ENCODE results near the gene TRIM17. TPM values are rescaled to one million over a fixed set of nuclear protein-coding genes. Genes with fewer than 3 reads are reported as not detected.

TRIM17 gene, protein sequence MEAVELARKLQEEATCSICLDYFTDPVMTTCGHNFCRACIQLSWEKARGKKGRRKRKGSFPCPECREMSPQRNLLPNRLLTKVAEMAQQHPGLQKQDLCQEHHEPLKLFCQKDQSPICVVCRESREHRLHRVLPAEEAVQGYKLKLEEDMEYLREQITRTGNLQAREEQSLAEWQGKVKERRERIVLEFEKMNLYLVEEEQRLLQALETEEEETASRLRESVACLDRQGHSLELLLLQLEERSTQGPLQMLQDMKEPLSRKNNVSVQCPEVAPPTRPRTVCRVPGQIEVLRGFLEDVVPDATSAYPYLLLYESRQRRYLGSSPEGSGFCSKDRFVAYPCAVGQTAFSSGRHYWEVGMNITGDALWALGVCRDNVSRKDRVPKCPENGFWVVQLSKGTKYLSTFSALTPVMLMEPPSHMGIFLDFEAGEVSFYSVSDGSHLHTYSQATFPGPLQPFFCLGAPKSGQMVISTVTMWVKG
- total RNA-seq (1 to 10 TPM in 1 of 2 donors, under 1 TPM in 1; 0.47 to 2.0 TPM), total RNA-seq (0.53 to 0.93 reads per million in 2 donors)

DNA sequence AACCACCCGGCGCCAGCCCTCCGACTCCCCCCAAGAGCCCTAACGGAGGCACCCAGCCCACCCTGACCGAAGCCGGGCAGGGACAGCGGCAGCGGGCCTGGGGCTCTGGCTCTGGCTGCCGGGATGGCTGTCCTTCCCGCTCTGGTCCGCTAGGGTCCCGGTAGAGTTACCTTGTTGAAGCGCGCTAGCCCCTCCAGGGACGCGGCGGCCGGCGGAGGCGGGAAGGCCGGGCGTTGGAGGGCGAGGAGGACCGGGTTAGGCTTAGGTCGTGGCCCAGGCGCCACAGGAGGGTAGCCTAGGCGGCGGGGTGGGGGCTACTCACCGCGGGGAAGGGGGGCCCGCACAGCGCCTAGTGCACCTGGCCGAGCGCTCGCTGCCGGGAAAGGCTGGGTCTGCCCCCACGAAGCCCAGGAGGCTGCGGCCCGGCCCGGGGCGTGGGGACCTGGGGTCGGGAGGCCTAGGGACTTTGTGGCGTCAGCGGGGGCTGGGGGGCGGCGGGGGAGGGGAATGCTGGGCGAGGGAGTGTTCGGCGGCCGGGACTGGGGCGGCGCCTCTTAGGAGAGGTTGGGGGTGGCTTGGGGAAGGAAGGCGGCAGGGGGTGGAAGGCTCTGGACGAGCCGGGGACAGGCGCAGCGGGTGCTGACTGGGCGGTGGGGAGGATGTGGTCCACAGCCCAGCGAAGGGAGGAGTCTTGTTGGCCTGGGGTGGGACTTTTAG is at the start of gene TRIM17:
Gene TRIM17 (minus strand): TSS at position 645 of the 717 bp plus-strand sequence. CDS start 1,789 bp downstream, outside the sequence.
- H3K4me3 Mint-ChIP-seq: peak within 1 kb of the TSS; percentile 89
- H3K27me3 Mint-ChIP-seq: peaks cover 20% of the 10 kb centered on the region
- H3K4me1 Mint-ChIP-seq: peaks cover 20% of the 10 kb centered on the region
- H3K9me3 ChIP-seq (ENCODE audit: control insufficient read depth, low read length, poor library complexity, severe bottlenecking): no peaks in the 10 kb centered on the region
- no peaks in the 10 kb centered on the region for H3K36me3 Mint-ChIP-seq (ENCODE audit: low read depth)
- ATAC-seq: peak; percentile 72
- peak in 1 of 3 donors; percentile 18 for DNase-seq
- peak within 1 kb of the TSS; percentile 70 for H3K27ac Mint-ChIP-seq

DNA sequence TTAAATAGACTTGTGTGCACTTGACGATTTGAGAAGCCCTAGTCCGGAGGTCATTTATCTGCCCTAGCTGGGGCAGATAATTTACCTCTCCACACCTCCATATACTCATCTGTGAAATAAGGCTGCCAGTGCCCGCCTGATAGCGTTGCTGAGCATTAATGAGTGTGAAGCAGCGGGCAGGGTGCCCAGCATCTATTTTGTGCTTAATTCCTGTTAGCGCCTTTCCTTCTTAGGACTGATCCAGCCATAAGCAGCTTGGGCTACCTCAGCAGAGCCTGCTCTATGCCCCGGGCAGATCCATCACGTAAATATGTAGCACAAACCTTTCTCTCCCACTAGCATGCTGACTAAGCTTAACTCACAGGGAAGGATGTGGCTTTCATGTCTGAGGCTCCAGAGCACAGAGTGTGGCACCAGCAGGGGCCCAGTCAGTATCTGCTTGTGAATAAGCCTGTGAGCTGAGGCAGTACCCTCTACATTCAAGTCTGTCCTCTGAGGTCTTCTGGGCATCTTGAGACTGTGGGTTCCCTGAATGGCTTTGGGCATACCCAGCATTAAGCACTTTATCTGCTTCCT is 49.0 kb upstream of the TRIM17 start:
- peaks cover 44% of the 10 kb centered on the region for H3K4me1 Mint-ChIP-seq
- no peaks in the 10 kb centered on the region for H3K9me3 ChIP-seq (ENCODE audit: control insufficient read depth, low read length, poor library complexity, severe bottlenecking)
- peak overlapping the region; percentile 93 for H3K4me3 Mint-ChIP-seq
- peak overlapping the region; percentile 85 for H3K27ac Mint-ChIP-seq
- H3K36me3 Mint-ChIP-seq (ENCODE audit: low read depth): no peaks in the 10 kb centered on the region
- peaks cover under 1% of the 10 kb centered on the region for H3K27me3 Mint-ChIP-seq
- DNase-seq: no peak
- ATAC-seq: peak; percentile 8

DNA sequence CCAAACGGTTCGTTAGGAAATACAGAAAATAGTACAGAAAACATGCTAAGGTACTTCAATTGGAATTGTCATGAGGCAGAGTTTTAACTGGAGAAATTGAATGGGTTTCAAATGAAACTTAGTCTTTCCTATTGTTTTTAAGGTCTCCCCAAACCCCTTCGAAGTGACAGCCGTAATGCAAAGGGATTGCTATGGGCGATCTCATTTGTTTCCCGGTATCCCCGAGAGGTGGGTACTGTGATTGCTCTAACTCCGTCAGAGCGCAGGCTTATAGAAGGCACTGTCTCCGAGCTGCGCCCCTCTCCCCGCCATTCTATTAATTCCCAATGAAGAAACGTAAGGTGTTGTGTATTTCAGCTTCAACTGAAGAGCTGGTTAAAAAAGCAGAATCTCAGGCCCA is 48.5 kb upstream of the TRIM17 start:
- peaks cover 44% of the 10 kb centered on the region for H3K4me1 Mint-ChIP-seq

GRCh38 chr1:228464487-228464983 is 47.9 kb upstream of the TRIM17 start:
- H3K9me3 ChIP-seq (ENCODE audit: control insufficient read depth, low read length, poor library complexity, severe bottlenecking): no peaks in the 10 kb centered on the region
- H3K4me1 Mint-ChIP-seq: peaks cover 44% of the 10 kb centered on the region
- peak overlapping the region; percentile 93 for H3K4me3 Mint-ChIP-seq
- peak; percentile 78 to 82 (median 78) for DNase-seq
- no peaks in the 10 kb centered on the region for H3K36me3 Mint-ChIP-seq (ENCODE audit: low read depth)
- H3K27me3 Mint-ChIP-seq: no peaks in the 10 kb centered on the region
- H3K27ac Mint-ChIP-seq: peak overlapping the region; percentile 85
- peak; percentile 97 for ATAC-seq

More for the DNA sequence above, 48.5 kb upstream of the TRIM17 start:
- no peaks in the 10 kb centered on the region for H3K9me3 ChIP-seq (ENCODE audit: control insufficient read depth, low read length, poor library complexity, severe bottlenecking)
- peak overlapping the region; percentile 85 for H3K27ac Mint-ChIP-seq
- no peak for DNase-seq
- no peaks in the 10 kb centered on the region for H3K36me3 Mint-ChIP-seq (ENCODE audit: low read depth)
- ATAC-seq: no peak
- no peaks in the 10 kb centered on the region for H3K27me3 Mint-ChIP-seq
- peak overlapping the region; percentile 93 for H3K4me3 Mint-ChIP-seq

GRCh38 chr1:228463559-228464455 is 47.1 kb upstream of the TRIM17 start:
- no peaks in the 10 kb centered on the region for H3K36me3 Mint-ChIP-seq (ENCODE audit: low read depth)
- H3K4me3 Mint-ChIP-seq: peak overlapping the region; percentile 93
- ATAC-seq (peak; percentile 43), DNase-seq (peak; percentile 23 to 45 (median 43))
- peak overlapping the region; percentile 85 for H3K27ac Mint-ChIP-seq
- no peaks in the 10 kb centered on the region for H3K9me3 ChIP-seq (ENCODE audit: control insufficient read depth, low read length, poor library complexity, severe bottlenecking)
- peaks cover 47% of the 10 kb centered on the region for H3K4me1 Mint-ChIP-seq
- no peaks in the 10 kb centered on the region for H3K27me3 Mint-ChIP-seq

DNA sequence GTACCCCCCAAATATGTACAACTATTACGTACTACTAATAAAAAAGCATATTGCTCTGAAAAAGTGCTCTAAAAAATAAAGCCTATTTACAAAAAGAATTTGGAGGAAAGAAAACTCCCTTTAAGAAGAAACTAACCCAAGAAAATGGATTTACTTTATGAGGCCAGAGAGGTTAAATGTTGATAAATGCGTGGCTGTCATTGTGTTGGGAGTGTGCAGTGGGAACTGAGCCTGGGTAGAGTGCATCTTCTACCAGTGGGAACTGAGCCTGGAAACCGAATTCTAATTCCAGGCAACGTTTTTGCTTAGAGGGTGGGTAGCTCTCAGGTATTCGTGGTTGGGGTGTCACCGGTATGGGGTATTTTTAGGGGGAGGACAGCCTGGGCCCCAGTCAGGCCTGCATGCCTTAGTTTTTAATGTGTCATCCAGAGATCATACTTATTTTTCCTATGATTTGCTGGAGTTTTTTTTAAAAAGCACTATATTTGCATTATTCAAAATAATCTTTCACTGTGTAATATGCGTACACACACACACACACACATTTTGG is 46.4 kb upstream of the TRIM17 start:
- no peaks in the 10 kb centered on the region for H3K9me3 ChIP-seq (ENCODE audit: control insufficient read depth, low read length, poor library complexity, severe bottlenecking)
- ATAC-seq: no peak
- Mint-ChIP-seq H3K4me3 (peak overlapping the region; percentile 93), H3K4me1 (peaks cover 51% of the 10 kb centered on the region), H3K27ac (peak overlapping the region; percentile 85), H3K27me3 (peaks cover 5% of the 10 kb centered on the region), H3K36me3 (ENCODE audit: low read depth) (no peaks in the 10 kb centered on the region)
- DNase-seq: no peak

GRCh38 chr1:228462560-228462959 is 45.9 kb upstream of the TRIM17 start:
- Mint-ChIP-seq H3K36me3 (ENCODE audit: low read depth) (no peaks in the 10 kb centered on the region), H3K27ac (no peak overlapping the region), H3K4me1 (peaks cover 54% of the 10 kb centered on the region), H3K4me3 (peak overlapping the region; percentile 93), H3K27me3 (peaks cover 5% of the 10 kb centered on the region)
- no peaks in the 10 kb centered on the region for H3K9me3 ChIP-seq (ENCODE audit: control insufficient read depth, low read length, poor library complexity, severe bottlenecking)
- DNase-seq: no peak
- ATAC-seq: no peak

DNA sequence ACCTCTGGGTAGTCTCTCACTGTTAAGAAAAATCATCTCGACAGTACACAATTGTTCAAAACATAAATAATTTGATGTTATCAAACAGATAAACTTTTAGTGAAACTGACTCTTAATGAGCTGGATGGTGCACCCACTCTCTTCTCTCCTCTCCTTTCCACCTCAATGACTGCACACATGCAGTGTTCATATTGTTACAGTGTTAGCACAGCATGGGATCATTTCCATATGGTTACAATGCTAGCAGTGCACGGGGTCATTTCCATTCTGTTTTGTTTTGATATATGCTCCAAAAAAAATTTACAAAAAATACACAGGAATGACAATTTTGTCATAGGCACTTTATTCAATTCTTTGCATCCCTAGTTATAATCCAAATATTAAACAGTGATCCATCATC is 44.2 kb upstream of the TRIM17 start:
- H3K36me3 Mint-ChIP-seq (ENCODE audit: low read depth): peaks cover 2% of the 10 kb centered on the region
- no peaks in the 10 kb centered on the region for H3K9me3 ChIP-seq (ENCODE audit: control insufficient read depth, low read length, poor library complexity, severe bottlenecking)
- H3K27ac Mint-ChIP-seq: no peak overlapping the region
- DNase-seq (no peak), ATAC-seq (no peak)
- H3K4me3 Mint-ChIP-seq: no peak overlapping the region
- peaks cover 53% of the 10 kb centered on the region for H3K4me1 Mint-ChIP-seq
- peaks cover 5% of the 10 kb centered on the region for H3K27me3 Mint-ChIP-seq

DNA sequence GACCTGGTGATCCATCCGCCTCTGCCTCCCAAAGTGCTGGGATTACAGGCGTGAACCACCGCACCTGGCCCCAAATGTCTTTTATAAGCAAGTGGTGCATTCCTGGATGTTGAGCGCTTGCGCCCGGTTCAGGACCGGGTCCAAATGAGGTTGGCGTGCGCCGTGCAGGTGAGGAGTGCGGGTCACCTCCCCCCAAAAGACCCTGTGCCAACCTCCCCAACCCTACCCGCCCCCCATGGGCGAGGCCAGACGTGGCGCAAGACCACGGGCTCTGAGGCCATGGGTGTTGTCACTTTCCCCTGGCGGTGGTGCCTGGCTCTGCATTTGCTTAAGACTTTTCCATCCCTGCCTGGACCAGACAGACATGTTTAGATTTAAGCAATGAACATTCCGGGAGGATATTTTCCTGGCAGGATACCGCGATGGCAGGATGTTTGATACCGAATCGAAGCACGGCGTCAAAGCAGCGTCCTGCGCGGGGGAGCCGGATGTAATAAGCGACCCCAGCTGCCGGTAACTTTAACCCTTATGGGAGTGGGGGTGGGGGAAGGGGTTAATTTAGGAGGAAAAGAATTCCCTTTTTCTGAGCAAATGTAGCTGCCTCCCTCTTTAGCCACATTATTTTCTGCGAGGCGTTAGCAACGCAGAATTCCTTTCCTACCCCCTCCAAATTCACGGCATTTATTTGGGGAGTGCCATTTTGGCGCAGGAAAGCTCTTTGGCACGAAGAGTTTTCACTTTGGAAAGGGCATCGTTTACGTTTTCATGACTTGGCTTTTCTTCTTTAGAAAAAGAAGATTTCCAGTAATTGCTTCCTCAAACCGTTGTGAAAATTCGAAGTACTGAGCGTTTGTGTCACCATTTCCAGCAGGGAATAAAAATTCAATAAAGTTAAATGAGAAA is 42.7 kb upstream of the TRIM17 start:
- peaks cover 2% of the 10 kb centered on the region for H3K36me3 Mint-ChIP-seq (ENCODE audit: low read depth)
- ATAC-seq (no peak), DNase-seq (peak; percentile 26 to 37 (median 34))
- peaks cover 40% of the 10 kb centered on the region for H3K4me1 Mint-ChIP-seq
- peaks cover 5% of the 10 kb centered on the region for H3K27me3 Mint-ChIP-seq
- H3K4me3 Mint-ChIP-seq: peak overlapping the region; percentile 97
- H3K27ac Mint-ChIP-seq: peak overlapping the region; percentile 99
- no peaks in the 10 kb centered on the region for H3K9me3 ChIP-seq (ENCODE audit: control insufficient read depth, low read length, poor library complexity, severe bottlenecking)

GRCh38 chr1:228457396-228458176 is 40.9 kb upstream of the TRIM17 start:
- ATAC-seq (peak; percentile 83), DNase-seq (peak; percentile 64 to 72 (median 68))
- no peaks in the 10 kb centered on the region for H3K9me3 ChIP-seq (ENCODE audit: control insufficient read depth, low read length, poor library complexity, severe bottlenecking)
- peaks cover 34% of the 10 kb centered on the region for H3K4me1 Mint-ChIP-seq
- peak overlapping the region; percentile 97 for H3K4me3 Mint-ChIP-seq
- peaks cover 5% of the 10 kb centered on the region for H3K27me3 Mint-ChIP-seq
- H3K36me3 Mint-ChIP-seq (ENCODE audit: low read depth): peaks cover 2% of the 10 kb centered on the region
- H3K27ac Mint-ChIP-seq: peak overlapping the region; percentile 99

DNA sequence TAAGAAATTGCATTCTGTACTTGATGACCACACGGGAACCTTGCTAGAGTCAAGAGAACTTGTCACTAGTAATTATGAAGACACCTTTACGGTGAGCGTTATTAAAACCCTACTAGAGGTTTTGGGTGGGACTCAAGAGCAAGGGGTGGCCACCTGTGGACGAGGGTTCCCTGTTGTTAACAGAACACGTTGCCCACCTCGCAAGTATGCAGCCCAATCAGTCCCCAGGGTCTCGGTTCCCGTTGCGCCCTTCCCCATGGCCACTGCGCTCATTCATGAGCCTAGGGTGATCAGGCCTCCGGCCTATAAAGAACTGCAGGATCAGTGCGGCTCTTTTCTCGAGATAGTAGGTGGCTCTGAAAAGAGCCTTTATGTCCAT is 40.3 kb upstream of the TRIM17 start:
- peak overlapping the region; percentile 97 for H3K4me3 Mint-ChIP-seq
- H3K4me1 Mint-ChIP-seq: peaks cover 32% of the 10 kb centered on the region
- no peak for ATAC-seq
- peaks cover 5% of the 10 kb centered on the region for H3K27me3 Mint-ChIP-seq
- H3K9me3 ChIP-seq (ENCODE audit: control insufficient read depth, low read length, poor library complexity, severe bottlenecking): no peaks in the 10 kb centered on the region
- H3K36me3 Mint-ChIP-seq (ENCODE audit: low read depth): peaks cover 2% of the 10 kb centered on the region
- no peak for DNase-seq
- peak overlapping the region; percentile 99 for H3K27ac Mint-ChIP-seq

Data from T-helper 17 cell (primary cell).